Brain microvascular endothelial cell (primary cell): ENCODE data around the gene FAM171A1.
"Not testable (repeated sequence)": the region's sequence is repeated elsewhere in the genome, so short reads cannot be mapped to it uniquely, and the experiment has no call there.

Experiments used
- DNase-seq: peaks from one replicate; pipeline ENCODE4 v3.0.0-alpha.2; 2020
- H3K27ac ChIP-seq: fragments of 250-450 bp; sonication (Bioruptor Pico); 2 replicates; pipeline ENCODE4 v1.5.1; 2020; ENCODE audit warnings: mild to moderate bottlenecking, moderate library complexity
- H3K27me3 ChIP-seq: fragments of 250-450 bp; sonication (Bioruptor Pico); replicated peaks from 2 replicates; pipeline ENCODE4 v1.5.1; 2020; ENCODE audit warnings: mild to moderate bottlenecking
- H3K36me3 ChIP-seq: fragments of 250-450 bp; sonication (Bioruptor Pico); replicated peaks from 2 replicates; pipeline ENCODE4 v1.5.1; 2020; ENCODE audit warnings: mild to moderate bottlenecking
- H3K4me3 ChIP-seq: 2 replicates; pipeline ENCODE4 v1.5.1; 2011; ENCODE audit warnings: low read depth, mild to moderate bottlenecking, control low read depth, low read length, moderate library complexity
- in situ Hi-C: cut with HindIII; loops from 2 replicates; pipeline ENCODE4 v1.10.0; 2017; ENCODE audit warnings: low sequenced_read_pairs, low pct_ligation_motif_present
- TF ChIP-seq, protein P1 (sequence below): IDR thresholded peaks from 2 replicates; pipeline ENCODE4 v1.5.1; 2011; ENCODE audit warnings: low read depth, mild to moderate bottlenecking, moderate library complexity, low read length, control low read depth, inconsistent platforms; ENCODE audit errors: missing control alignments

Gene FAM171A1

DNA sequence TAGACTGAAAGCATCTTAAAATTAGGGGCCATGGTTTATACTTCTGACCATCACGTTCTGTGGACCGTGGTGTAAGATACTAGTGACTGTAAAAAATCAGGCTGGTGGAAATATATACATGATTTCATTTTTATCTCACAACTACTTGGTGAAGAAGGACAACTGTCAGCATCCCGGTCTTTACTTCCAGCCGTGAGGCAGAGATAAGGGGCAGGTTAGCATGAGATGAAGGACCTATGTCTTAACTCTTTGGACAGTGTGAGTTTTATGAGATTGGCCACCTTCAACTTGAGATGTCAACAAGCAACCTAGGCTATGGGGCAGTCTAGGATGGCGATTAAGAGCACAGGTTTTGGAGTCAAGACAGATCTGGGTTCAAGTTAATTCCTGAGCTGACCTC lies 37.5 kb upstream of the FAM171A1 start:
- TF ChIP-seq, protein P1, sequence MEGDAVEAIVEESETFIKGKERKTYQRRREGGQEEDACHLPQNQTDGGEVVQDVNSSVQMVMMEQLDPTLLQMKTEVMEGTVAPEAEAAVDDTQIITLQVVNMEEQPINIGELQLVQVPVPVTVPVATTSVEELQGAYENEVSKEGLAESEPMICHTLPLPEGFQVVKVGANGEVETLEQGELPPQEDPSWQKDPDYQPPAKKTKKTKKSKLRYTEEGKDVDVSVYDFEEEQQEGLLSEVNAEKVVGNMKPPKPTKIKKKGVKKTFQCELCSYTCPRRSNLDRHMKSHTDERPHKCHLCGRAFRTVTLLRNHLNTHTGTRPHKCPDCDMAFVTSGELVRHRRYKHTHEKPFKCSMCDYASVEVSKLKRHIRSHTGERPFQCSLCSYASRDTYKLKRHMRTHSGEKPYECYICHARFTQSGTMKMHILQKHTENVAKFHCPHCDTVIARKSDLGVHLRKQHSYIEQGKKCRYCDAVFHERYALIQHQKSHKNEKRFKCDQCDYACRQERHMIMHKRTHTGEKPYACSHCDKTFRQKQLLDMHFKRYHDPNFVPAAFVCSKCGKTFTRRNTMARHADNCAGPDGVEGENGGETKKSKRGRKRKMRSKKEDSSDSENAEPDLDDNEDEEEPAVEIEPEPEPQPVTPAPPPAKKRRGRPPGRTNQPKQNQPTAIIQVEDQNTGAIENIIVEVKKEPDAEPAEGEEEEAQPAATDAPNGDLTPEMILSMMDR = no peak
- Histone ChIP-seq H3K36me3 (no peaks in the 10 kb centered on the region), H3K27me3 (no peaks in the 10 kb centered on the region), H3K4me3 (no peak overlapping the region), H3K27ac (no peak overlapping the region)
- in situ Hi-C loops = no loop called here
- no peak for DNase-seq

DNA sequence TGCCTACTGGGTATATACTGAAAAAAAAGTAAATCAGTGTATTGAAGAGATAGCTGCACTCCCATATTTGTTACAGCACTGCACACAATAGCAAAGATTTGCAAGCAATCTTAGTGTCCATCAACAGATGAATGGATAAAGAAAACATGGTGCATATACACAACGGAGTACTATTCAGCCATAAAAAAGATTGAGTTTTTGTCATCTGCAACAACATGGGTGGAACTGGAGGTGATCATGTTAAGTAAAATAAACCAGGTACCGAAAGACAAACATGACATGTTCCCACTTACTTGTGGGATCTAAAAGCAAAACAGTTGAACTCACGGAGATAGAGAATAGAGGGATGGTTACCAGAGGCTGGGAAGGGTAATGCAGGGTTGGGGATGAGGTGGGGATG lies 34.2 kb upstream of the FAM171A1 start:
- H3K27ac ChIP-seq = no peak overlapping the region
- H3K27me3 ChIP-seq = no peaks in the 10 kb centered on the region
- in situ Hi-C loops = no loop called here
- DNase-seq = no peak
- H3K4me3 ChIP-seq = no peak overlapping the region
- no peaks in the 10 kb centered on the region for H3K36me3 ChIP-seq
- TF ChIP-seq, protein P1 = no peak

- Histone ChIP-seq H3K4me3 (no peak overlapping the region), H3K27me3 (no peaks in the 10 kb centered on the region), H3K36me3 (no peaks in the 10 kb centered on the region), H3K27ac (no peak overlapping the region)
- TF ChIP-seq, protein P1 = no peak
- DNase-seq = no peak
- in situ Hi-C loops = no loop called here
Observed at GRCh38 chr10:15401382-15401781, 30.3 kb upstream of the FAM171A1 start.

- in situ Hi-C loops, H3K27ac ChIP-seq, H3K36me3 ChIP-seq, H3K4me3 ChIP-seq, H3K27me3 ChIP-seq, DNase-seq: not testable (repeated sequence)
Observed at GRCh38 chr10:15400461-15400860, 29.4 kb upstream of the FAM171A1 start.

- DNase-seq = no peak
- Histone ChIP-seq H3K4me3 (no peak overlapping the region), H3K27ac (no peak overlapping the region), H3K27me3 (no peaks in the 10 kb centered on the region), H3K36me3 (no peaks in the 10 kb centered on the region)
- in situ Hi-C loops = no loop called here
- TF ChIP-seq, protein P1 = no peak
Observed at GRCh38 chr10:15399060-15399661, 28.1 kb upstream of the FAM171A1 start.

DNA sequence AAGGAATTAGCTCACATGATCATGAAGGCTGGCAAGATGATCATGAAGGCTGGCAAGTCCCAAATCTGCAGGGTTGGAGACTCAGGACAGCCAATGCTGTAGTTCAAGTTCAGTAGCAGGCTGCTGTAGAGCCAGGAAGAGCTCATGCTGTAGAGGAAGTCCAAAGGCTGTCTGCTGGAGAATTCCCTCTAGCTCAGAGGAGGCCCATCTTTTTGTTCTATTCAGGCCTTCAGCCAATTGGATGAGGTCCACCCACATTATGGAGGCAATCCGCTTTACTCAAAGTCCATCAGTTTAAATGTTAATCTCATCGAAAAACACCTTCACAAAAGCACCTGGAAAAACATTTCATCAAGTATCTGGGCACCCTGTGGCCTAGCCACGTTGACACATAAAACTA lies 24.8 kb upstream of the FAM171A1 start:
- Histone ChIP-seq H3K27ac (no peak overlapping the region), H3K36me3 (no peaks in the 10 kb centered on the region), H3K4me3 (no peak overlapping the region), H3K27me3 (no peaks in the 10 kb centered on the region)
- in situ Hi-C loops = no loop called here
- TF ChIP-seq, protein P1 = no peak
- DNase-seq = no peak
